B cell (primary cell): ENCODE measurements around the gene GPR152. TPM values are rescaled to one million over a fixed set of nuclear protein-coding genes. Genes with fewer than 3 reads are reported as not detected.
A peak's percentile ranks its signal among the peaks of the same experiment; 100 is the strongest.

Experiments
- ATAC-seq: fragments of 200-7000 bp; cut with Tn5 transposase; one replicate; pipeline ENCODE4 v1.10.0; 2021; ENCODE audit warnings: low read depth, mild to moderate bottlenecking, moderate number of reproducible peaks, moderate library complexity
- CTCF ChIA-PET: fragments of 350-600 bp; sonication (Branson Sonifier 250); formaldehyde crosslinking; loops from one replicate; lab custom pipeline; 2021; ENCODE audit warnings: antibody characterized with exemption, inconsistent platforms; lab: Charles Lee
- POLR2A ChIA-PET: fragments of 350-600 bp; sonication (Branson Sonifier 250); formaldehyde crosslinking; loops from one replicate; lab custom pipeline; 2021; ENCODE audit warnings: antibody characterized with exemption; lab: Charles Lee
- DNase-seq: peaks from one replicate; pipeline ENCODE4 v3.0.0; 2013
- H2AFZ ChIP-seq: 2 replicates; pipeline ENCODE4 v1.6.1; 2012; ENCODE audit warnings: mild to moderate bottlenecking, low read depth, low read length; ENCODE audit not compliant: insufficient read depth, poor library complexity, severe bottlenecking
- H3K27ac ChIP-seq, 2 donors: 1 replicate in 1 of 2; 2 replicates in 1 of 2; pipeline ENCODE4 v1.5.1; 2012 to 2013; ENCODE audit warnings: low read length in 2 of 2, mild to moderate bottlenecking in 2 of 2, moderate library complexity in 1 of 2
- H3K27me3 ChIP-seq, 4 experiments: fragments of 200-600 bp in 1 of 4; sonication (generic) in 1 of 4; replicated peaks in 1 of 4; 1 replicate in 2 of 4; 2 replicates in 2 of 4; pipeline versions ENCODE4 v1.6.1 to v1.7.0; 2013 to 2016; ENCODE audit warnings: low read length in 3 of 4, mild to moderate bottlenecking in 2 of 4, mixed read lengths in 1 of 4, moderate library complexity in 1 of 4; ENCODE audit not compliant: insufficient read depth in 4 of 4, control insufficient read depth in 3 of 4; ENCODE audit errors: control extremely low read depth in 1 of 4
- H3K36me3 ChIP-seq, 2 experiments: replicated peaks in 1 of 2; 1 replicate in 1 of 2; 2 replicates in 1 of 2; pipeline versions ENCODE4 v1.6.1 to v1.7.1; 2013; ENCODE audit warnings: low read length in 1 of 2; ENCODE audit not compliant: insufficient read depth in 2 of 2, control insufficient read depth in 1 of 2; ENCODE audit errors: control extremely low read depth in 1 of 2, extremely low read depth in 1 of 2
- H3K4me1 ChIP-seq, 2 donors: fragments of 200-600 bp in 1 of 2; sonication (generic) in 1 of 2; 1 replicate in 1 of 2; 2 replicates in 1 of 2; pipeline versions ENCODE4 v1.5.1 to v1.6.1; 2013 to 2017; ENCODE audit warnings: low read length in 2 of 2; ENCODE audit not compliant: control insufficient read depth in 2 of 2, insufficient read depth in 2 of 2
- H3K4me2 ChIP-seq: replicated peaks from 2 replicates; pipeline ENCODE3; 2012; ENCODE audit warnings: mild to moderate bottlenecking, low read depth, low read length; ENCODE audit not compliant: poor library complexity, severe bottlenecking
- H3K4me3 ChIP-seq, 5 experiments: fragments of 200-600 bp in 1 of 5; sonication (generic) in 1 of 5; 1 replicate in 3 of 5; 2 replicates in 2 of 5; pipeline versions ENCODE4 v1.5.1 to v1.7.0; 2011 to 2016; ENCODE audit warnings: low read length in 4 of 5, mild to moderate bottlenecking in 4 of 5, low read depth in 2 of 5, control low read depth in 1 of 5, moderate library complexity in 1 of 5; ENCODE audit not compliant: insufficient read depth in 1 of 5; ENCODE audit errors: control extremely low read depth in 1 of 5, extremely low read depth in 1 of 5
- H3K79me2 ChIP-seq: fragments of 200-600 bp; sonication (generic); one replicate; pipeline ENCODE4 v1.6.0; 2016; ENCODE audit warnings: low read length; ENCODE audit not compliant: control insufficient read depth, insufficient read depth
- H3K9ac ChIP-seq: fragments of 200-600 bp; sonication (generic); 2 replicates; pipeline ENCODE4 v1.6.1; 2017; ENCODE audit warnings: mild to moderate bottlenecking, low read length, moderate library complexity
- H3K9me3 ChIP-seq, 3 donors: one replicate each; pipeline versions ENCODE4 v1.6.1 to v1.7.1; 2013; ENCODE audit warnings: low read length in 2 of 3; ENCODE audit not compliant: control insufficient read depth in 2 of 3, insufficient read depth in 1 of 3; ENCODE audit errors: control extremely low read depth in 1 of 3
- H4K20me1 ChIP-seq: 2 replicates; pipeline ENCODE4 v1.6.0; 2012; ENCODE audit warnings: mild to moderate bottlenecking, low read length; ENCODE audit not compliant: insufficient read depth, control insufficient read depth, poor library complexity, severe bottlenecking
- H3K27ac Mint-ChIP-seq: one replicate; pipeline ENCODE4 v1.8.0; 2021; ENCODE audit warnings: mixed read lengths
- H3K27me3 Mint-ChIP-seq: one replicate; pipeline ENCODE4 v1.8.0; 2021; ENCODE audit warnings: mixed read lengths
- H3K4me1 Mint-ChIP-seq: one replicate; pipeline ENCODE4 v1.8.0; 2021; ENCODE audit warnings: mixed read lengths
- H3K4me3 Mint-ChIP-seq: one replicate; pipeline ENCODE4 v1.8.0; 2021; ENCODE audit warnings: mixed read lengths
- H3K9me3 Mint-ChIP-seq: one replicate; pipeline ENCODE4 v1.8.0; 2022; ENCODE audit warnings: mixed read lengths; ENCODE audit not compliant: insufficient read depth
- EZH2 ChIP-seq: IDR thresholded peaks from 2 replicates; pipeline ENCODE4 v1.6.1; 2012; ENCODE audit warnings: borderline replicate concordance, low read depth, mild to moderate bottlenecking, moderate library complexity, low read length; ENCODE audit not compliant: insufficient read depth, poor library complexity, severe bottlenecking
- WGBS: methylation state at CpG from one replicate; pipeline ENCODE4 v1.1.5; 2013; ENCODE audit warnings: missing lambda C conversion rate; ENCODE audit not compliant: insufficient coverage; 5-methylcytosine and 5-hydroxymethylcytosine counted together
- intact Hi-C: fragments of 100-400 bp; cut with micrococcal nuclease; formaldehyde crosslinking; loops from one replicate; pipeline ENCODE4 v1.10.0; 2022
- polyA plus RNA-seq: library from polyadenylated mRNA; depleted of rRNA; stranded (reverse); fragments of >200 nt; gene quantifications from 2 replicates; pipeline ENCODE4 v1.2.3, GENCODE V29; 2012
- total RNA-seq, 2 donors: library from RNA; stranded (reverse); fragments of 120-200 nt in 1 of 2; gene quantifications; 1 replicate in 1 of 2; 2 replicates in 1 of 2; pipeline versions ENCODE4 v1.2.3 to v1.2.4, GENCODE V29; 2013 to 2022
- TF ChIP-seq, protein P1 (sequence below): fragments of 200-600 bp; IDR thresholded peaks from one replicate; pipeline ENCODE4 v1.8.0; 2022; ENCODE audit warnings: antibody characterized with exemption, mild to moderate bottlenecking

GPR152 gene
- total and polyA plus RNA-seq, 2 donors (not counting 1 experiment from before 2014, with no cell fraction given) = 0.24 TPM; not detected in 1

DNA sequence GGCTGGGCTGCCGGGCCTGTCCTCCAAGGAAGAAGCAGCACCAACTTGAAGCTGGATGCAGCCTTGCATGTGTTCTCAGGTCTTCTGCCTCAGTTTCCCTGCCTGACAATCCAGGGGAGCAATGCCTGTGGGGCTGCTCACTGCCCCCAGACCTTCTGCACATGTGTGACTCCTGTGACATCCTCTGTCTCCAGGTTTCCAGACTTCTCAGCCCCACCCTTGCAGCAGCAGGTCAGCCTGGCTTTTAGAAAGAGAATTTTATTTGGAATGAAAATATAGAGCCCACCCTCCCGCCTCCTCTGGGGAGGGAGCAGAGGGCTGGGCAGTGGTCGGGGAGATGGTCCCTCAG, 14.7 kb downstream of the GPR152 start:
- H3K27me3 ChIP-seq = no peaks in the 10 kb centered on the region
- ChIA-PET CTCF (interaction anchor here (0.9 to 4.4 kb wide), 18 partner anchors 9 to 87 kb away, joined by 3 to 63 read pairs (median 8); partner anchors contain the start of genes CABP4, GPR152, PITPNM1 and PPP1CA), POLR2A (interaction anchor here (0.7 to 9.5 kb wide), 23 partner anchors 8 to 198 kb away, joined by 3 to 215 read pairs (median 11); partner anchors contain the start of genes AIP, ANKRD13D, CABP4 and CLCF1)
- H3K9me3 Mint-ChIP-seq = no peaks in the 10 kb centered on the region
- no peak for ATAC-seq
- peak overlapping the region; percentile 98 for H3K27ac Mint-ChIP-seq
- peaks cover 67% of the 10 kb centered on the region for H3K79me2 ChIP-seq
- H3K4me1 Mint-ChIP-seq = peaks cover 89% of the 10 kb centered on the region
- H3K4me3 ChIP-seq = peak overlapping the region; percentile 32 to 96 (median 86)
- peaks cover 0 to 3% (median 0%) of the 10 kb centered on the region in 3 donors for H3K9me3 ChIP-seq
- intact Hi-C loops = loop anchor here (1.0 to 2.0 kb wide), 6 partner anchors 17 to 69 kb away; partner anchors contain the start of genes AIP and TMEM134
- H2AFZ ChIP-seq = no peak overlapping the region
- peaks cover 64% of the 10 kb centered on the region for H4K20me1 ChIP-seq
- H3K27ac ChIP-seq = peak overlapping the region; percentile 68 to 88
- DNase-seq = no peak
- peaks cover 0 to 35% of the 10 kb centered on the region in 2 experiments for H3K36me3 ChIP-seq
- no peaks in the 10 kb centered on the region for H3K27me3 Mint-ChIP-seq
- TF ChIP-seq, protein P1, sequence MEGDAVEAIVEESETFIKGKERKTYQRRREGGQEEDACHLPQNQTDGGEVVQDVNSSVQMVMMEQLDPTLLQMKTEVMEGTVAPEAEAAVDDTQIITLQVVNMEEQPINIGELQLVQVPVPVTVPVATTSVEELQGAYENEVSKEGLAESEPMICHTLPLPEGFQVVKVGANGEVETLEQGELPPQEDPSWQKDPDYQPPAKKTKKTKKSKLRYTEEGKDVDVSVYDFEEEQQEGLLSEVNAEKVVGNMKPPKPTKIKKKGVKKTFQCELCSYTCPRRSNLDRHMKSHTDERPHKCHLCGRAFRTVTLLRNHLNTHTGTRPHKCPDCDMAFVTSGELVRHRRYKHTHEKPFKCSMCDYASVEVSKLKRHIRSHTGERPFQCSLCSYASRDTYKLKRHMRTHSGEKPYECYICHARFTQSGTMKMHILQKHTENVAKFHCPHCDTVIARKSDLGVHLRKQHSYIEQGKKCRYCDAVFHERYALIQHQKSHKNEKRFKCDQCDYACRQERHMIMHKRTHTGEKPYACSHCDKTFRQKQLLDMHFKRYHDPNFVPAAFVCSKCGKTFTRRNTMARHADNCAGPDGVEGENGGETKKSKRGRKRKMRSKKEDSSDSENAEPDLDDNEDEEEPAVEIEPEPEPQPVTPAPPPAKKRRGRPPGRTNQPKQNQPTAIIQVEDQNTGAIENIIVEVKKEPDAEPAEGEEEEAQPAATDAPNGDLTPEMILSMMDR = no peak
- no peak for TF ChIP-seq EZH2
- H3K9ac ChIP-seq = peak overlapping the region; percentile 82
- peaks cover 73 to 90% of the 10 kb centered on the region in 2 donors for H3K4me1 ChIP-seq
- 43% methylated on average over 2 of the region's 3 CpGs for WGBS
- H3K4me3 Mint-ChIP-seq = peak overlapping the region; percentile 88
- peak overlapping the region; percentile 99 for H3K4me2 ChIP-seq
